B cell (primary cell): ENCODE results near the gene PHACTR1. TPM values are rescaled to one million over a fixed set of nuclear protein-coding genes. Genes with fewer than 3 reads are reported as not detected.

Source experiments
- ATAC-seq: fragments of 200-7000 bp; cut with Tn5 transposase; one replicate; pipeline ENCODE4 v1.10.0; 2021; ENCODE audit warnings: low read depth, mild to moderate bottlenecking, moderate number of reproducible peaks, moderate library complexity
- CTCF ChIA-PET: fragments of 350-600 bp; sonication (Branson Sonifier 250); formaldehyde crosslinking; loops from one replicate; lab custom pipeline; 2021; ENCODE audit warnings: antibody characterized with exemption, inconsistent platforms; lab: Charles Lee
- POLR2A ChIA-PET: fragments of 350-600 bp; sonication (Branson Sonifier 250); formaldehyde crosslinking; loops from one replicate; lab custom pipeline; 2021; ENCODE audit warnings: antibody characterized with exemption; lab: Charles Lee
- DNase-seq: peaks from one replicate; pipeline ENCODE4 v3.0.0; 2013
- H2AFZ ChIP-seq: 2 replicates; pipeline ENCODE4 v1.6.1; 2012; ENCODE audit warnings: mild to moderate bottlenecking, low read depth, low read length; ENCODE audit not compliant: insufficient read depth, poor library complexity, severe bottlenecking
- H3K27ac ChIP-seq, 2 donors: 1 replicate in 1 of 2; 2 replicates in 1 of 2; pipeline ENCODE4 v1.5.1; 2012 to 2013; ENCODE audit warnings: low read length in 2 of 2, mild to moderate bottlenecking in 2 of 2, moderate library complexity in 1 of 2
- H3K27me3 ChIP-seq, 4 experiments: fragments of 200-600 bp in 1 of 4; sonication (generic) in 1 of 4; replicated peaks in 1 of 4; 1 replicate in 2 of 4; 2 replicates in 2 of 4; pipeline versions ENCODE4 v1.6.1 to v1.7.0; 2013 to 2016; ENCODE audit warnings: low read length in 3 of 4, mild to moderate bottlenecking in 2 of 4, mixed read lengths in 1 of 4, moderate library complexity in 1 of 4; ENCODE audit not compliant: insufficient read depth in 4 of 4, control insufficient read depth in 3 of 4; ENCODE audit errors: control extremely low read depth in 1 of 4
- H3K36me3 ChIP-seq, 2 experiments: replicated peaks in 1 of 2; 1 replicate in 1 of 2; 2 replicates in 1 of 2; pipeline versions ENCODE4 v1.6.1 to v1.7.1; 2013; ENCODE audit warnings: low read length in 1 of 2; ENCODE audit not compliant: insufficient read depth in 2 of 2, control insufficient read depth in 1 of 2; ENCODE audit errors: control extremely low read depth in 1 of 2, extremely low read depth in 1 of 2
- H3K4me1 ChIP-seq, 2 donors: fragments of 200-600 bp in 1 of 2; sonication (generic) in 1 of 2; 1 replicate in 1 of 2; 2 replicates in 1 of 2; pipeline versions ENCODE4 v1.5.1 to v1.6.1; 2013 to 2017; ENCODE audit warnings: low read length in 2 of 2; ENCODE audit not compliant: control insufficient read depth in 2 of 2, insufficient read depth in 2 of 2
- H3K4me2 ChIP-seq: replicated peaks from 2 replicates; pipeline ENCODE3; 2012; ENCODE audit warnings: mild to moderate bottlenecking, low read depth, low read length; ENCODE audit not compliant: poor library complexity, severe bottlenecking
- H3K4me3 ChIP-seq, 5 experiments: fragments of 200-600 bp in 1 of 5; sonication (generic) in 1 of 5; 1 replicate in 3 of 5; 2 replicates in 2 of 5; pipeline versions ENCODE4 v1.5.1 to v1.7.0; 2011 to 2016; ENCODE audit warnings: low read length in 4 of 5, mild to moderate bottlenecking in 4 of 5, low read depth in 2 of 5, control low read depth in 1 of 5, moderate library complexity in 1 of 5; ENCODE audit not compliant: insufficient read depth in 1 of 5; ENCODE audit errors: control extremely low read depth in 1 of 5, extremely low read depth in 1 of 5
- H3K79me2 ChIP-seq: fragments of 200-600 bp; sonication (generic); one replicate; pipeline ENCODE4 v1.6.0; 2016; ENCODE audit warnings: low read length; ENCODE audit not compliant: control insufficient read depth, insufficient read depth
- H3K9ac ChIP-seq: fragments of 200-600 bp; sonication (generic); 2 replicates; pipeline ENCODE4 v1.6.1; 2017; ENCODE audit warnings: mild to moderate bottlenecking, low read length, moderate library complexity
- H3K9me3 ChIP-seq, 3 donors: one replicate each; pipeline versions ENCODE4 v1.6.1 to v1.7.1; 2013; ENCODE audit warnings: low read length in 2 of 3; ENCODE audit not compliant: control insufficient read depth in 2 of 3, insufficient read depth in 1 of 3; ENCODE audit errors: control extremely low read depth in 1 of 3
- H4K20me1 ChIP-seq: 2 replicates; pipeline ENCODE4 v1.6.0; 2012; ENCODE audit warnings: mild to moderate bottlenecking, low read length; ENCODE audit not compliant: insufficient read depth, control insufficient read depth, poor library complexity, severe bottlenecking
- H3K27ac Mint-ChIP-seq: one replicate; pipeline ENCODE4 v1.8.0; 2021; ENCODE audit warnings: mixed read lengths
- H3K27me3 Mint-ChIP-seq: one replicate; pipeline ENCODE4 v1.8.0; 2021; ENCODE audit warnings: mixed read lengths
- H3K4me1 Mint-ChIP-seq: one replicate; pipeline ENCODE4 v1.8.0; 2021; ENCODE audit warnings: mixed read lengths
- H3K4me3 Mint-ChIP-seq: one replicate; pipeline ENCODE4 v1.8.0; 2021; ENCODE audit warnings: mixed read lengths
- H3K9me3 Mint-ChIP-seq: one replicate; pipeline ENCODE4 v1.8.0; 2022; ENCODE audit warnings: mixed read lengths; ENCODE audit not compliant: insufficient read depth
- CTCF ChIP-seq: fragments of 200-600 bp; IDR thresholded peaks from one replicate; pipeline ENCODE4 v1.8.0; 2022; ENCODE audit warnings: antibody characterized with exemption, mild to moderate bottlenecking
- EZH2 ChIP-seq: IDR thresholded peaks from 2 replicates; pipeline ENCODE4 v1.6.1; 2012; ENCODE audit warnings: borderline replicate concordance, low read depth, mild to moderate bottlenecking, moderate library complexity, low read length; ENCODE audit not compliant: insufficient read depth, poor library complexity, severe bottlenecking
- WGBS: methylation state at CpG from one replicate; pipeline ENCODE4 v1.1.5; 2013; ENCODE audit warnings: missing lambda C conversion rate; ENCODE audit not compliant: insufficient coverage; 5-methylcytosine and 5-hydroxymethylcytosine counted together
- intact Hi-C: fragments of 100-400 bp; cut with micrococcal nuclease; formaldehyde crosslinking; loops from one replicate; pipeline ENCODE4 v1.10.0; 2022
- polyA plus RNA-seq: library from polyadenylated mRNA; depleted of rRNA; stranded (reverse); fragments of >200 nt; gene quantifications from 2 replicates; pipeline ENCODE4 v1.2.3, GENCODE V29; 2012
- total RNA-seq, 2 donors: library from RNA; stranded (reverse); fragments of 120-200 nt in 1 of 2; gene quantifications; 1 replicate in 1 of 2; 2 replicates in 1 of 2; pipeline versions ENCODE4 v1.2.3 to v1.2.4, GENCODE V29; 2013 to 2022

PHACTR1 gene
- total and polyA plus RNA-seq, 2 donors (not counting 1 experiment from before 2014, with no cell fraction given): 30.2 to 129 TPM

- no peak overlapping the region for H3K9ac ChIP-seq
- 83% methylated on average over 5 of the region's 5 CpGs for WGBS
- no peaks in the 10 kb centered on the region for H3K79me2 ChIP-seq
- H3K4me2 ChIP-seq: no peak overlapping the region
- H3K27me3 ChIP-seq: no peaks in the 10 kb centered on the region
- H3K9me3 ChIP-seq: no peaks in the 10 kb centered on the region
- no peak overlapping the region for H3K4me3 ChIP-seq
- no peaks in the 10 kb centered on the region for H3K9me3 Mint-ChIP-seq
- ChIA-PET POLR2A (no interaction called here), CTCF (no interaction called here)
- H3K4me1 Mint-ChIP-seq: no peaks in the 10 kb centered on the region
- no peaks in the 10 kb centered on the region for H3K36me3 ChIP-seq
- no peak for TF ChIP-seq EZH2
- no peak for TF ChIP-seq CTCF
- H3K27me3 Mint-ChIP-seq: peaks cover 28% of the 10 kb centered on the region
- H3K4me1 ChIP-seq: no peaks in the 10 kb centered on the region
- H3K27ac Mint-ChIP-seq: no peak overlapping the region
- H3K27ac ChIP-seq: no peak overlapping the region
- H3K4me3 Mint-ChIP-seq: no peak overlapping the region
- H4K20me1 ChIP-seq: no peaks in the 10 kb centered on the region
- DNase-seq (no peak), ATAC-seq (no peak)
- intact Hi-C loops: no loop called here
- no peak overlapping the region for H2AFZ ChIP-seq
Observed at GRCh38 chr6:12927746-12928145, 211.2 kb downstream of the PHACTR1 start.

DNA sequence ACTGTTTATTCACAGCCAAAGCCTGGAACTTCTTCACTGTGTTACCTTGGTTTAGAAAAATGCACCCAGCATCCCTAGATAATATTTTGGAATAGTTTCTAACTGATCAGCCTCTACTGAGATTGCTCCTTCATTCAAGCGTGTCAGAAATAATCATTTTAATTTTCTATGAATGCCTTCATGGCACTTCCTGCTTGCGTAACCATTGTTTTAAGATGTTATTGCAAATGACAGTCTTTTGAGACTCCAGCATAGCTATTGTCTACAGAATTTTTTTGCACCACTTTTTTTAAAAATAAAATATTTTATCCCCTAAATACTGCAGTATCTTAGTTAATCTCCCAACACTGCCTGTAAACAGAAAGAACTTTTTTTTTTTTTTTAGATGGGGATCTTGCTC, 213.1 kb downstream of the PHACTR1 start:
- ATAC-seq: no peak
- ChIA-PET POLR2A (no interaction called here), CTCF (interaction anchor here (0.7 kb wide), 1 partner anchor 24 kb away, joined by 3 read pairs; no protein-coding TSS in a partner anchor)
- Mint-ChIP-seq H3K9me3 (no peaks in the 10 kb centered on the region), H3K4me1 (no peaks in the 10 kb centered on the region), H3K27me3 (peaks cover 28% of the 10 kb centered on the region), H3K4me3 (no peak overlapping the region), H3K27ac (no peak overlapping the region)
- no peaks in the 10 kb centered on the region for H3K9me3 ChIP-seq
- WGBS: no CpG with 5 or more reads among the region's 2 CpGs
- no peaks in the 10 kb centered on the region for H3K4me1 ChIP-seq
- H3K27ac ChIP-seq: no peak overlapping the region
- no peaks in the 10 kb centered on the region for H3K27me3 ChIP-seq
- intact Hi-C loops: no loop called here
- no peaks in the 10 kb centered on the region for H4K20me1 ChIP-seq
- no peaks in the 10 kb centered on the region for H3K79me2 ChIP-seq
- TF ChIP-seq EZH2 (no peak), CTCF (no peak)
- H3K9ac ChIP-seq: no peak overlapping the region
- H3K36me3 ChIP-seq: no peaks in the 10 kb centered on the region
- DNase-seq: no peak
- H2AFZ ChIP-seq: no peak overlapping the region
- H3K4me3 ChIP-seq: no peak overlapping the region
- no peak overlapping the region for H3K4me2 ChIP-seq
